Mesenchymal stem cell (in vitro differentiated cells and primary cell): ENCODE data around the gene ARMH3. TPM values are rescaled to one million over a fixed set of nuclear protein-coding genes. Genes with fewer than 3 reads are reported as not detected.

Experiments used
- DNase-seq: peaks from one replicate; pipeline ENCODE4 v3.0.0-alpha.2; 2013
- H2AFZ ChIP-seq: one replicate; pipeline ENCODE4 v1.6.1; 2013; ENCODE audit warnings: low read depth, mild to moderate bottlenecking, control low read depth, inconsistent platforms, low read length, moderate library complexity
- H2AK5ac ChIP-seq: 2 replicates; pipeline ENCODE4 v1.6.1; 2013; ENCODE audit warnings: low read length, moderate library complexity, mild to moderate bottlenecking, inconsistent platforms; ENCODE audit not compliant: severe bottlenecking
- H2BK120ac ChIP-seq: one replicate; pipeline ENCODE4 v1.6.1; 2013; ENCODE audit warnings: low read depth, mild to moderate bottlenecking, inconsistent platforms, low read length, moderate library complexity
- H2BK12ac ChIP-seq, 2 experiments: one replicate each; pipeline ENCODE4 v1.6.1; 2013; ENCODE audit warnings: inconsistent platforms in 2 of 2, low read length in 2 of 2, mild to moderate bottlenecking in 2 of 2, moderate library complexity in 2 of 2, control low read depth in 1 of 2
- H2BK15ac ChIP-seq: one replicate; pipeline ENCODE4 v1.6.1; 2013; ENCODE audit warnings: mild to moderate bottlenecking, low read depth, inconsistent platforms; ENCODE audit not compliant: poor library complexity, severe bottlenecking
- H2BK5ac ChIP-seq: 2 replicates; pipeline ENCODE4 v1.6.1; 2013; ENCODE audit warnings: low read depth, mild to moderate bottlenecking, low read length, control low read depth, inconsistent platforms; ENCODE audit not compliant: poor library complexity, severe bottlenecking
- H3K14ac ChIP-seq, 2 experiments: one replicate each; pipeline ENCODE4 v1.6.1; 2013; ENCODE audit warnings: inconsistent platforms in 2 of 2, low read length in 2 of 2, control low read depth in 1 of 2, mild to moderate bottlenecking in 1 of 2, moderate library complexity in 1 of 2
- H3K18ac ChIP-seq, 2 experiments: one replicate each; pipeline ENCODE4 v1.6.1; 2013; ENCODE audit warnings: inconsistent platforms in 2 of 2, low read length in 2 of 2, control low read depth in 1 of 2, low read depth in 1 of 2, mild to moderate bottlenecking in 1 of 2
- H3K23ac ChIP-seq, 2 experiments: one replicate each; pipeline ENCODE4 v1.6.1; 2013; ENCODE audit warnings: inconsistent platforms in 2 of 2, low read length in 2 of 2, mild to moderate bottlenecking in 2 of 2, moderate library complexity in 2 of 2, control low read depth in 1 of 2
- H3K27ac ChIP-seq: 2 replicates; pipeline ENCODE4 v1.5.1; 2013; ENCODE audit warnings: mild to moderate bottlenecking, moderate library complexity, low read length, control low read depth, inconsistent platforms; ENCODE audit not compliant: poor library complexity, severe bottlenecking
- H3K27me3 ChIP-seq, 2 experiments: 2 replicates each; pipeline versions ENCODE4 v1.6.1 to v1.7.0; 2013; ENCODE audit warnings: low read length in 2 of 2, mild to moderate bottlenecking in 2 of 2, moderate library complexity in 2 of 2, control low read depth in 1 of 2, inconsistent platforms in 1 of 2; ENCODE audit not compliant: control insufficient read depth in 1 of 2, insufficient read depth in 1 of 2
- H3K36me3 ChIP-seq, 2 experiments: 2 replicates each; pipeline versions ENCODE4 v1.6.1 to v1.7.0; 2013; ENCODE audit warnings: low read length in 2 of 2, control low read depth in 1 of 2, inconsistent platforms in 1 of 2, low read depth in 1 of 2, mild to moderate bottlenecking in 1 of 2; ENCODE audit not compliant: insufficient read depth in 2 of 2, control insufficient read depth in 1 of 2
- H3K4ac ChIP-seq, 2 experiments: one replicate each; pipeline ENCODE4 v1.6.1; 2013; ENCODE audit warnings: inconsistent platforms in 2 of 2, low read length in 2 of 2, mild to moderate bottlenecking in 2 of 2, moderate library complexity in 2 of 2, control low read depth in 1 of 2, low read depth in 1 of 2
- H3K4me1 ChIP-seq: 2 replicates; pipeline ENCODE4 v1.6.1; 2013; ENCODE audit warnings: low read depth, low read length, control low read depth; ENCODE audit not compliant: control insufficient read depth, insufficient read depth
- H3K4me2 ChIP-seq: 2 replicates; pipeline ENCODE4 v1.6.1; 2013; ENCODE audit warnings: low read length, mild to moderate bottlenecking, inconsistent platforms; ENCODE audit not compliant: poor library complexity, severe bottlenecking
- H3K4me3 ChIP-seq, 2 experiments: 2 replicates each; pipeline versions ENCODE4 v1.5.1 to v1.7.0; 2013; ENCODE audit warnings: low read length in 2 of 2, mild to moderate bottlenecking in 2 of 2, control low read depth in 1 of 2, low read depth in 1 of 2; ENCODE audit not compliant: insufficient read depth in 1 of 2
- H3K79me1 ChIP-seq: replicated peaks from 2 replicates; pipeline ENCODE4 v1.6.1; 2013; ENCODE audit warnings: mild to moderate bottlenecking, control low read depth, low read length, inconsistent platforms; ENCODE audit not compliant: poor library complexity, severe bottlenecking
- H3K9ac ChIP-seq: 2 replicates; pipeline ENCODE4 v1.7.0; 2013; ENCODE audit warnings: mild to moderate bottlenecking, low read length, moderate library complexity
- H3K9me3 ChIP-seq: 2 replicates; pipeline ENCODE4 v1.7.0; 2013; ENCODE audit warnings: mild to moderate bottlenecking, low read length; ENCODE audit not compliant: control insufficient read depth
- H4K8ac ChIP-seq: one replicate; pipeline ENCODE4 v1.6.1; 2013; ENCODE audit warnings: inconsistent platforms, mild to moderate bottlenecking, low read length, moderate library complexity
- H4K91ac ChIP-seq: one replicate; pipeline ENCODE4 v1.6.1; 2013; ENCODE audit warnings: mild to moderate bottlenecking, low read length, inconsistent platforms
- WGBS: methylation state at CpG from one replicate; pipeline ENCODE4 v1.1.7; 2013; ENCODE audit warnings: mixed read lengths; 5-methylcytosine and 5-hydroxymethylcytosine counted together
- polyA plus RNA-seq, 2 experiments: library from polyadenylated mRNA; stranded (reverse); fragments of 200-250 nt; gene quantifications; one replicate each; pipeline ENCODE4 v1.2.3, GENCODE V29; 2013

The ARMH3 gene, protein sequence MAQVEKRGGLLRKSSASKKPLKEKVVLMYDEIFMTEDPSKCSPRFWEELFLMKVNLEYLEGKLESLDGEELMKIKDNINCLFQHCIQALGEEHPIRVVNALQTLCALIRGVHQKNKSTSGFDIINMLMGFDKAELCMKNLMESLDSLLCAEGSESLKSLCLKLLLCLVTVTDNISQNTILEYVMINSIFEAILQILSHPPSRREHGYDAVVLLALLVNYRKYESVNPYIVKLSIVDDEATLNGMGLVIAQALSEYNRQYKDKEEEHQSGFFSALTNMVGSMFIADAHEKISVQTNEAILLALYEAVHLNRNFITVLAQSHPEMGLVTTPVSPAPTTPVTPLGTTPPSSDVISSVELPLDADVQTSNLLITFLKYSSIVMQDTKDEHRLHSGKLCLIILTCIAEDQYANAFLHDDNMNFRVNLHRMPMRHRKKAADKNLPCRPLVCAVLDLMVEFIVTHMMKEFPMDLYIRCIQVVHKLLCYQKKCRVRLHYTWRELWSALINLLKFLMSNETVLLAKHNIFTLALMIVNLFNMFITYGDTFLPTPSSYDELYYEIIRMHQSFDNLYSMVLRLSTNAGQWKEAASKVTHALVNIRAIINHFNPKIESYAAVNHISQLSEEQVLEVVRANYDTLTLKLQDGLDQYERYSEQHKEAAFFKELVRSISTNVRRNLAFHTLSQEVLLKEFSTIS
- polyA plus RNA-seq (2013, experiment 1 of 2) = 10.2 TPM
- polyA plus RNA-seq (2013, experiment 2 of 2) = 9.6 TPM

DNA sequence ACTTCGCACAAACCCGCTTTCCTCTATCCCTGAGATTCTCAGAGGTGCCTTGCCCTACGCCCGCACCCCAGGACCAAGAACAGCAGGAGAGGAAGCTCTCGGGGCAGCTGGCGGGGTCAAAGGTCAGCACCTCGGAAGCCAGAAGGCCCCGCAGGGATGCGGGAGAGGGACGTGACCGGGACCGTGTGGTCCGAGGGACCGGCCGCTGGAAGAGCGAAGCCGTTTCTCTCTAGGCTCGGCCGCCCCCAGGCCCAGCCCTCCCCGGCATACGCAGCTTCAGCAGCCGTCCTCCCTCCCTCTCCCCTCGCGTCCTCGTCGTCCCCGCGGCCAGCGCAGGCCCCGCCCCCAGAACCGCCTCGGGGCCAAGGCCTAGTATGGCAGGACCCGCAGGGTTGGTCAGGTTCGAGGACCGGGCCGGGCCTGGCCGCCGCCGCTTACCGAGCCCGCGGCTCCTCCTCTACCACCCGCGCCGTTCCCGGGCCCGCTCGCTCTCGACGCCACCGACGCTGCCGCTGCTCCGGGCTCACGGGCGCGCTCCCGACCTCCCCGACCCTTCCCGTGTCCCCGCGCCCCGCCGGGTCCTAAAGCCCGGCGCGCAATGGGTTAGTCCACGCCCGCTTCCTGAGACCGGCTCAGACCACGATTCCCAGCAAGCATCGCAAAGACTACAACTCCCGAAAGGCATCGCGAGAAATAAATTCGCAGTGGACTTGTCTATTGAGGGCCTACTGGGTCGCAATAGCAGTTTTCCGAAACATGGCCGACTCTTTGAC is at the start of gene ARMH3:
ARMH3 (minus strand) TSS at position 527 of the 773 bp plus-strand sequence. CDS start 16,059 bp downstream, outside the sequence.
- Histone ChIP-seq H3K36me3 (no peaks in the 10 kb centered on the region), H3K23ac (peak within 1 kb of the TSS in 1 of 2 experiments; percentile 77)

GRCh38 chr10:102102421-102102820 is 46.4 kb upstream of the ARMH3 start:
- 87% methylated on average over 1 of the region's 1 CpG for WGBS
- no peak overlapping the region for H2BK120ac ChIP-seq

More for the DNA sequence above, at the start of gene ARMH3:
- Histone ChIP-seq H2BK120ac (peak within 1 kb of the TSS; percentile 97), H3K9me3 (no peaks in the 10 kb centered on the region), H3K4me3 (peak within 1 kb of the TSS; percentile 78 to 90), H2AK5ac (no peak within 1 kb of the TSS), H4K8ac (peak within 1 kb of the TSS; percentile 95), H4K91ac (peak within 1 kb of the TSS; percentile 93), H3K27me3 (no peaks in the 10 kb centered on the region), H3K9ac (peak within 1 kb of the TSS; percentile 96), H2AFZ (peak within 1 kb of the TSS; percentile 90), H2BK5ac (peak within 1 kb of the TSS; percentile 62), H3K14ac (peak within 1 kb of the TSS in 1 of 2 experiments; percentile 97), H3K27ac (peak within 1 kb of the TSS; percentile 63), H3K4me2 (peak within 1 kb of the TSS; percentile 57), H3K18ac (peak within 1 kb of the TSS; percentile 94 to 99), H3K79me1 (peaks cover 4% of the 10 kb centered on the region), H2BK12ac (peak within 1 kb of the TSS in 1 of 2 experiments; percentile 87), H2BK15ac (peak within 1 kb of the TSS; percentile 74), H3K4me1 (peaks cover 11% of the 10 kb centered on the region), H3K4ac (peak within 1 kb of the TSS; percentile 88 to 97)
- WGBS = under 1% methylated on average over 77 of the region's 79 CpGs
- peak; percentile 98 for DNase-seq

GRCh38 chr10:102101152-102101551 is 45.2 kb upstream of the ARMH3 start:
- Histone ChIP-seq H3K4me2 (no peak overlapping the region), H3K4me3 (no peak overlapping the region), H4K91ac (no peak overlapping the region), H4K8ac (no peak overlapping the region), H3K14ac (no peak overlapping the region), H3K9ac (no peak overlapping the region), H2BK5ac (no peak overlapping the region), H2AFZ (no peak overlapping the region), H3K4ac (no peak overlapping the region), H3K4me1 (peaks cover 3% of the 10 kb centered on the region), H3K36me3 (peaks cover 19 to 27% of the 10 kb centered on the region in 2 experiments), H2AK5ac (no peak overlapping the region), H2BK15ac (no peak overlapping the region), H3K23ac (no peak overlapping the region), H3K27me3 (no peaks in the 10 kb centered on the region), H2BK120ac (no peak overlapping the region), H3K18ac (no peak overlapping the region), H3K79me1 (peaks cover 8% of the 10 kb centered on the region), H3K27ac (no peak overlapping the region), H2BK12ac (no peak overlapping the region), H3K9me3 (no peaks in the 10 kb centered on the region)
- 86% methylated on average over 1 of the region's 5 CpGs for WGBS
- no peak for DNase-seq

More at GRCh38 chr10:102102421-102102820, 46.4 kb upstream of the ARMH3 start:
- Histone ChIP-seq H3K9ac (no peak overlapping the region), H3K79me1 (peaks cover 17% of the 10 kb centered on the region), H2BK15ac (no peak overlapping the region), H3K4me3 (no peak overlapping the region), H3K4me2 (no peak overlapping the region), H2BK12ac (no peak overlapping the region), H3K23ac (no peak overlapping the region), H2AK5ac (no peak overlapping the region), H3K18ac (no peak overlapping the region), H3K27ac (no peak overlapping the region), H3K4ac (no peak overlapping the region), H3K36me3 (peaks cover 31 to 37% of the 10 kb centered on the region in 2 experiments), H3K14ac (no peak overlapping the region), H2BK5ac (no peak overlapping the region), H3K4me1 (peaks cover 5% of the 10 kb centered on the region), H4K8ac (no peak overlapping the region), H2AFZ (no peak overlapping the region), H3K27me3 (no peaks in the 10 kb centered on the region), H4K91ac (no peak overlapping the region), H3K9me3 (no peaks in the 10 kb centered on the region)
- DNase-seq = no peak
